ENCODE results near the gene DMTF1.
"Not testable (repeated sequence)": the region's sequence is repeated elsewhere in the genome, so short reads cannot be mapped to it uniquely, and the experiment has no call there.

The DMTF1 gene, protein sequence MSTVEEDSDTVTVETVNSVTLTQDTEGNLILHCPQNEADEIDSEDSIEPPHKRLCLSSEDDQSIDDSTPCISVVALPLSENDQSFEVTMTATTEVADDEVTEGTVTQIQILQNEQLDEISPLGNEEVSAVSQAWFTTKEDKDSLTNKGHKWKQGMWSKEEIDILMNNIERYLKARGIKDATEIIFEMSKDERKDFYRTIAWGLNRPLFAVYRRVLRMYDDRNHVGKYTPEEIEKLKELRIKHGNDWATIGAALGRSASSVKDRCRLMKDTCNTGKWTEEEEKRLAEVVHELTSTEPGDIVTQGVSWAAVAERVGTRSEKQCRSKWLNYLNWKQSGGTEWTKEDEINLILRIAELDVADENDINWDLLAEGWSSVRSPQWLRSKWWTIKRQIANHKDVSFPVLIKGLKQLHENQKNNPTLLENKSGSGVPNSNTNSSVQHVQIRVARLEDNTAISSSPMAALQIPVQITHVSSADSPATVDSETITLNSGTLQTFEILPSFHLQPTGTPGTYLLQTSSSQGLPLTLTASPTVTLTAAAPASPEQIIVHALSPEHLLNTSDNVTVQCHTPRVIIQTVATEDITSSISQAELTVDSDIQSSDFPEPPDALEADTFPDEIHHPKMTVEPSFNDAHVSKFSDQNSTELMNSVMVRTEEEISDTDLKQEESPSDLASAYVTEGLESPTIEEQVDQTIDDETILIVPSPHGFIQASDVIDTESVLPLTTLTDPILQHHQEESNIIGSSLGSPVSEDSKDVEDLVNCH

DNA sequence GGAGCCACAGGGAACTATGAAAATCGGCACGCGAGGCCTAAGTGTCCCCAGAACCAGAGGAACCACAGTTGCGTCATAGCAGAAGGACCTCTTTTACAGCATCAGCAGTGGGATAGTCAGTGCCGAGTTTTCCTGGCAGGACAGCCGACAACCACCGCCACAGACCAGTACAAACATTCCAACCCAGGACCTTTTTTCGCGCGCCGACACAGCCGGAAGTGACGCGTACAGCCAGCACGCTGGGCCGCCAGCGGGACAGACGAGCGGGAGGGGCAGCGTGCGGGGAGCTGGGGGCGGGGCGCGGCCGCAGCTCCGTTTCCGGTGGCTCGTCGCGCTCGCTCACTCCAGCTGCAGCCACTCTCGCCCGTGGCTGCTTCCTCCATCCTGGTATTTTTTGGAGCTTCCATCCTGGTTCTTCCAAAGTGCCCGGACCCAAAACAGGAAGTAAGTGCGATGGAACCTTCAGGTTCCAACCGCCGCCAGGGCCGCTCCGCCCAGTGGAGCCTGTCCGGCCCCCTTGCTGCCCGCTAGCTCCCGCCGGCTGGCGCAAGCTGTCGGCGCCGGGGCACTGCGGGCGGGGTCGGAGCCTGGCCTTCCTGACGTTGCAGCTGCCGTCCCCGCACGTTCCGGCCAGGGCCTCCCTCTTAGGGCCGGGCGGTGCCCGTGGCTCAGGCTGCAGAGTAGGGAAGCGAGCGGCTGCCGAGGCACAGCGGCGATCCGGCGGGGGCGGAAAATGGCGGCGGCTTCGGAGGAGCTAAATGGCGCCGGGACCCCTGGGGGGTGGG is at the start of gene DMTF1:
DMTF1 (plus strand) TSS at position 342 of the 785 bp plus-strand sequence. CDS start 12,489 bp downstream, outside the sequence.
- DNase-seq (ENCODE audit: low read depth in 2 of 2): peak; percentile 50 to 65

DNA sequence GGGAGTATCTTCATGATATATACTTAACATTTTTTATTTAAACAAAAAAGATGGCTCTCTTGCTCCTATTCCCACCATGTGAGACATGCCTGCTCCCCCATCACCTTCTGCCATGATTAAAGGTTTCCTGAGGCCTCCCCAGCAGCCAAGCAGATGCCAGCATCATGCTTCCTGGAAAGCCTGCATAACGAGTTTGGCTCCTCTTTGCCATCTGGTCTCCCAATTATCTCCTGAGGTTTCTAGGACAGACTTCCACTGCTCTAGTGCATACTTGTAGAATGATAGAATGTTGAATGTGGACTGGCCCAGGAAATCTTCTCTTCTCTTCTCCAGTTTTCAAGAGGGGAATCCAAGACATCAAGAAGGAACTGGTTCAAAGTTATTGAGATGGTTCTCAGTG is 46.9 kb upstream of the DMTF1 start:
- DNase-seq (ENCODE audit: low read depth in 2 of 2): no peak

DNA sequence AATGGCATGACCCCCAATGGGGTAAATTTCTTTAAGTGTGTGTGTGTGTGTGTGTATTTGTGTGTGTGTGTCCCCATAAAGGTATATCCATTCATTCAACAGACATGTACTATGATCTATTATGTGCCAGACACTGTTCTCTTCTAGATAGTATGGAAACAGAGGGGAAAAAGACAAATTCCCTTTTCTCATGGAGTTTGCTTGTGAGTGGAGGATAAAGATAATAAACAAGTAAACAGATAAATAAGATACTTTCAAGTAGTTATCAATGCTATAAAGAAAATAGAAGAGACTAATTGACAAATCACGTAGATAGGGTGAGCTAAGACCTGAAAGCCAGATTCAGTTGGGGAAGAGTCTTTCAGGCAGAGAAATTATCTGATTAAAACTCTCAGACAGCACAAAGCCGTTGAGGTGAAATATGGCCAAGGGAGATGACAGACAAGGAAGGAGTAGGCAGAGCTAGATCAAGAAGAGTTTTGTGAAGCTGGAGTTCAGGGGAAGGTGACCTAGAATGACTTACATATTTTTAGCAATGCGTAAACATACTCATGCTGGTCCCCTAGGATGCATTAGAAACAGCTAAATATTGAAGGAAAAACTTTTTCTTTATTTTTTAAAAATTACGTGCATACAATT is 45.2 kb upstream of the DMTF1 start:
- no peak for DNase-seq (ENCODE audit: low read depth in 2 of 2)

DNA sequence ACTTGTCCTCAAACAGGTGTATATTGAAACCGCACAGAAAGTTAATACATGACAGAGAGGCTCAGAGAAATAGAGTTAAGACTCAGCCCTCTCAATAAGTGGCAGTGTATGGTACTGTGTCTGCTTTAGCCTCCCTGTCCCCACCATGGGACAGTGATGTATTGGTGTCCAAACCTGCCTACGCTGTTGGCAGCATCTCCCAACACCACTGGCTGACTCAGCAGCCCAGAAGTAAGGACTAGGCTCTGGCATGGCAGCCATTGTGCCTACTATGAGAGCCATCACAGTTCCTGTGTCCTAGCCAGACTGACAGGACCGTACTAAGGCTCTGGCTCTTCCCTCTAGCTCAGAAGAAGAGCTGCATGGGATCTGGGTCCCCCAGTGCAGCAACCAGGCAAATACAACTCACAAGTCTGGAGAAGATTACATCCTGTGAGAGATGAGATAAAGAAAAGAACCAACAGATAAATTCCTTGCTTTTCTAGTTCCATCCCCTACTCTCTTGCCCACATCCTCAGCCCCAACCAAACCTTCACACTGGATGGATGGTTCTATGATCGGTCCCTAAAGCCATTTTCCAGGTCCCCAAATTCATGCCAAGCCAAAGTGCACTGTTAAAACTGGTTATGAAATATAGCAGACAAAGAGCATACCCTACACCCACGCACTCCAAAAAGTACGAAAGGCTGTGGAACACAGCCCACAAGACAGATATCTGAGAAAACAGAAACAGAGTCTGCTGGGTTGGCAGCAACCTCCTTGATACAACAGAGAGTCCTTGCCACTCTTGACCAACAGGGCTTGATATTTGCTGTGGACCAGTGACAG is 44.1 kb upstream of the DMTF1 start:
- DNase-seq (ENCODE audit: low read depth in 2 of 2): no peak

DNA sequence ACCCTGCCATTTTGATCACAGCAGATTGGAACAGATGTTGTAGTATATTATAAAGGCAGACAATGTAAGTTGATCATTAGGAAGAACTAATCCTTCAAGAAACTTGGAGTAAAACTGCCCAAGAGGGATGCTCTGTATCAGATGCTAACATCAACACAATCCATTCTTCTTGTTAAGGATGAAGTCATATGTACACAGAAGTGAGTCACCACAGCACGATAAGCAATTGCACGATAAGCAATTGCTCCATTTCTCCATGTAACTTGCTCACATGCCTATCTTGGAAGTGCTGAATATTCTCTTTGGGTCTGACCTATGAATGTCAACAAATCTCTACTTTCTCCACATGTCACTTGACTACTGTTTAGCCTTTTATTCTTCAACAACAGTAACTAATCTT is 41.5 kb upstream of the DMTF1 start:
- no peak for DNase-seq (ENCODE audit: low read depth in 2 of 2)

- no peak for DNase-seq (ENCODE audit: low read depth in 2 of 2)
These were observed 40.4 kb upstream of the DMTF1 start for GRCh38 chr7:87111877-87112276.

DNA sequence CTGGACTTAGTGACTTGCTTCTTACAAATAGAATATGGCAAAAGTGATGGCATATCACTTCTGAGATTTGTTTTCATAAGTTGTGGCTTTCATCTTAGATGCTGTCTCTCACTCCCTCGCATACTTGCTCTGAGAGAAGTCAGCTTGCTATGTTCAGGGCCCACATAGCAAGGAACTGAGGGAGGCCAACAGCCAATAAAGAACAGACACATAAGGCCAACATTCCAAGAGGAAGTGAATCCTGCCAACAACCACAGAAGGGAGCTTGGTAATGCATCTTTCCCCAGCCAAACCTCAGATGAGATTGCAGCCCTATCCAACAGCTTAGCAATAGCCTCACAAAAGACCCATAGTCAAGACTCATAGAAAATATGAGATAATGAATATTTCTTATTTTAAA is 39.2 kb upstream of the DMTF1 start:
- no peak for DNase-seq (ENCODE audit: low read depth in 2 of 2)

- DNase-seq (ENCODE audit: low read depth in 2 of 2): not testable (repeated sequence)
These were observed 38.3 kb upstream of the DMTF1 start for GRCh38 chr7:87113904-87114303.

- not testable (repeated sequence) for DNase-seq (ENCODE audit: low read depth in 2 of 2)
These were observed 36.5 kb upstream of the DMTF1 start for GRCh38 chr7:87115772-87116171.

- no peak for DNase-seq (ENCODE audit: low read depth in 2 of 2)
These were observed 35.9 kb upstream of the DMTF1 start for GRCh38 chr7:87116315-87116714.

DNA sequence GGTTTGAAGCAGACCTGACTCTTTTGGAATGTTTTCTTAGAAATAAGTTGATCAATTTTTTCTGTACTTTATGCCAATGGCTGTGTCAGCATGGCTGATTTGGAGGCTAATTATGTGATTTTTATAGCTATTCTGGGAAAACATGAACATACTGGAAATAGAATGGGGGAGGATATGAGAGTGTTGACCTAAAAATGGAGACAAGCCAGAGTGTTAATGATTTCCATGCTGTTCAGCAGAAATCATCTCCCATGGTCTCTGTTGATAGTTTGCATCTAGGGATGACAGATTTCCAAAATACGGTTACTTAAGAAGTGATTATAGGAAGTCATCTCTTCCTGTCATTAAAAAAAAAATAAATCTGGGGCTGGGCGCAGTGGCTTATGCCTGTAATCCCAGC is 32.7 kb upstream of the DMTF1 start:
- no peak for DNase-seq (ENCODE audit: low read depth in 2 of 2)

DNA sequence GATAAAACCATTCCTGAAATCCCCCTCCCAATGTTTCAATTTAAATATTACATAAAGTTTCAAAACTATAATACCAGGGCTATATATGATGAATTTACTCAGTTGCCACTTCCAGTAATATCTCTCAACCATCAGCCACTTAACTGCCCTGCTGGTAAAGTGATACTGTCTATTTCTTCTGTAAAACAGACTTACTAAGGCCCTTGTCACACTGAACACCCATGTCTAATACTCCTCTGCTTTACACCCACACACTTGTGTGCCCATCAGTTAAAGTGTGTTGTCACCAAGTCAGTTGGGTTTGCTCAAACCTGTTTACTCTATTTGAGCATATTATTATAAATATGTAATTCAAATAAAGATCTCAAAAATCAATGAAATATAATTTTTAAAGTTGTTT is 29.1 kb upstream of the DMTF1 start:
- no peak for DNase-seq (ENCODE audit: low read depth in 2 of 2)

GRCh38 chr7:87127019-87127418 is 25.2 kb upstream of the DMTF1 start:
- DNase-seq (ENCODE audit: low read depth in 2 of 2): no peak

GRCh38 chr7:87128861-87129267 is 23.4 kb upstream of the DMTF1 start:
- no peak for DNase-seq (ENCODE audit: low read depth in 2 of 2)

DNA sequence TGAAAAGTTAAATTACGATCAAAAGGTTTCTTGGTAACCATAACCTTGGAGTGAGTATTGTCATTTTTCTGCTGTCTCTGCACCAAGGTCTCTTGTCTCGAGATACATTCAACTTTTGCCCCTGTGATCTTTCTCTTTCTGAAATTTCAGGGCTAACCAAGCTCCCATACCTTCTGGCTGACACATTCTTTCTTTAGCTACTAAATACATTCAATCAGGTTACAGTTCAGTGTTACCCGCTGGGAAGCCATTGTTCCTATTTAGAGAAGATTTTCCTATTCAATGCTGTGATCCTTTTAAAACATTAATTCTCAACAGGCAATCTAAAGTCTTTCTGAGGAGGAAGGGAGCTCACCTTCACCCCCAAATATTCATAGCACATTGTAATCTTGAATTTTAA is 22.9 kb upstream of the DMTF1 start:
- DNase-seq (ENCODE audit: low read depth in 2 of 2): no peak

DNA sequence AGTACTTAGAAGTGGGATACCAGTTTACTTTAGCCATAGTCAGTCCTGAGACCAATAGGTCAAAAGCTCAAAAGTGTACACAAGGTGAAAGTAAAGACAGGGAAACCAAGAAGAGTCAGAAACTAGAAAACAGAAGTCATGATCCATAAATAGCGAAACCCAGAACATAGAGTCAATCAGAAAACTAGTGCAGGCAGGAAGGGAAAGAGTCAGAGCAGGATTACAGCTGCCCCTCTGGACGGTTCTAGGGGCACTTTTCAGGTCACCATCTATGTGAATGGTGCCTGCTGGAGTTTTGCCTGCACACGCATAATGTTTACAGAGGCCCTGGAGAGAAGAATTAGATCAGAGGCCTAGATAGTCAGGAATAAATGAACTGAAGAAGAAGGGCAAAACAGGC is 22.4 kb upstream of the DMTF1 start:
- DNase-seq (ENCODE audit: low read depth in 2 of 2): no peak

- DNase-seq (ENCODE audit: low read depth in 2 of 2): no peak
These were observed 20.5 kb upstream of the DMTF1 start for GRCh38 chr7:87131771-87132170.

- no peak for DNase-seq (ENCODE audit: low read depth in 2 of 2)
These were observed 15.0 kb upstream of the DMTF1 start for GRCh38 chr7:87137271-87137670.

GRCh38 chr7:87139514-87139913 is 12.7 kb upstream of the DMTF1 start:
- DNase-seq (ENCODE audit: low read depth in 2 of 2): no peak

GRCh38 chr7:87140271-87140748 is 11.9 kb upstream of the DMTF1 start:
- DNase-seq (ENCODE audit: low read depth in 2 of 2): no peak

DNA sequence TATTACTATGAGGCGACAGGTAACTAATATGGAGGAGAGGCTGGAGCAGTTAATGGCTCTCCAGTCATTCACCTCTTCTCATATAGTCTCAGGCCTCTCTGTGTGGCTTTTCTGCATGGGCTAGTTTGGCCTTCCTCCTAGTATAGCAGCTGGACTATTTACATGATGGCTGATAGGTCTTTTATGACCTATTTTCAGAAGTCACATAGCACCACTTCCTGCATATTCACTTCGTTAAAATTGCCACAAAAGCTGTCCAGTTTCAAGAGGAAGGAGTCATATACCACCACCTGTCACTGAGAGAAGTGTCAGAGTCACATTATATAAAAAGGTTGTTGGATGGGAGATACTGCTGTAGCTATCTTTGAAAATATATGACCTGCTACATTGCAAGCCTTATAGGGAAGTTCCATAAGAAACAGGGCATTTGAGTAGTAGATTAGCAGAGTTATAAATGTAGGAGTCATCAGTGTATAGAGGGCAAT is 8.0 kb upstream of the DMTF1 start:
- no peak for DNase-seq (ENCODE audit: low read depth in 2 of 2)
